Muscle of arm (tissue), 14 donors: ENCODE measurements around the gene CNTF. TPM values are rescaled to one million over a fixed set of nuclear protein-coding genes. Genes with fewer than 3 reads are reported as not detected.
A peak's percentile ranks its signal among the peaks of the same experiment; 100 is the strongest.
"Not testable (repeated sequence)": the region's sequence is repeated elsewhere in the genome, so short reads cannot be mapped to it uniquely, and the experiment has no call there.

Experiments
- DNase-seq: peaks from one replicate; pipeline ENCODE4 v3.0.0-alpha.2; 2013
- long read RNA-seq, 11 donors: transcript quantifications; one replicate each; lab custom pipeline, GENCODE V29; 2026
- polyA plus RNA-seq, 12 donors: library from polyadenylated mRNA; unstranded; fragments of 120-200 nt; gene quantifications; one replicate each; pipeline ENCODE4 v1.2.1, GENCODE V29; 2013; ENCODE audit not compliant: insufficient read length in 12 of 12

Gene CNTF, protein sequence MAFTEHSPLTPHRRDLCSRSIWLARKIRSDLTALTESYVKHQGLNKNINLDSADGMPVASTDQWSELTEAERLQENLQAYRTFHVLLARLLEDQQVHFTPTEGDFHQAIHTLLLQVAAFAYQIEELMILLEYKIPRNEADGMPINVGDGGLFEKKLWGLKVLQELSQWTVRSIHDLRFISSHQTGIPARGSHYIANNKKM
- polyA plus RNA-seq: 1 to 10 TPM in 3 of 12 donors, under 1 TPM in 7, not detected in 2; 0.43 to 1.5 (median 0.74) TPM
- long read RNA-seq, donor 1: 0 reads
- long read RNA-seq, donor 2: 0 reads
- long read RNA-seq, donor 3: 0 reads
- long read RNA-seq, donor 4: 0 reads
- long read RNA-seq, donor 5: 0 reads
- long read RNA-seq, donor 6: 0 reads
- long read RNA-seq, donor 7: 0 reads
- long read RNA-seq, donor 8: 0 reads
- long read RNA-seq, donor 9: 0 reads
- long read RNA-seq, donor 10: 0 reads
- long read RNA-seq, donor 11: 0 reads

DNA sequence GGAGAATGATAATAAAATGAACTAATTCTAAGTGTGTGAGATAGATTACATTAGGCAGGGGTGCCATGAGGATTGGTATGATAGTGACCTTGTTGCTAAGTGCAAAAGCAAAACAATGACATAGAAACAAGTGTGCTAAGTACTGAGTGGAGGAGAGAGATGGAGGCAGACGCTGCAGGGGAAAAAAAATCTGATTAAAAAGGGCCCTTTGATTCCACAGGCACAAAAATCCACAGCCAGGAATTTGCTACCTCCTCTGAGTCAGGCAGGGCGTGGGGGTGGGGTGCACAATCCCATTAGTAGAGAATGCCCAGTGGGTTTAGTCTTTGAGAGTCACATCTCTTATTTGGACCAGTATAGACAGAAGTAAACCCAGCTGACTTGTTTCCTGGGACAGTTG, at the start of gene CNTF:
CNTF (plus strand) TSS at position 322 of the 400 bp plus-strand sequence. CDS start 88 bp downstream, outside the sequence.
- no peak for DNase-seq

DNA sequence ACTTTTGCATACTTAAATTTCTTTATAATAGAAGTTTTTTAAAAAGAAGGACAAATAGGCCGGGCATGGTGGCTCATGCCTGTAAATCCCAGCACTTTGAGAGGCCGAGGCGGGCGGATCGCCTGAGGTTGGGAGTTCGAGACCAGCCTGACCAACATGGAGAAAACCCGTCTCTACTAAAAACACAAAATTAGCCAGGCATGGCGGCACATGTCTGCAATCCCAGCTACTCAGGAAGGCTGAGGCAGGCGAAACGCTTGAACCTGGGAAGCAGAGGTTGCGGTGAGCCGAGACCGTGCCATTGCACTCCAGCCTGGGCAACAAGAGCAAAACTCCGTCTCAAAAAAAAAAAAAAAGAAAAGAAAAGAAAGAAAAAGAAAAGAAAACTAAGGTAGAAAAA, 49.6 kb upstream of the CNTF start:
- not testable (repeated sequence) for DNase-seq

DNA sequence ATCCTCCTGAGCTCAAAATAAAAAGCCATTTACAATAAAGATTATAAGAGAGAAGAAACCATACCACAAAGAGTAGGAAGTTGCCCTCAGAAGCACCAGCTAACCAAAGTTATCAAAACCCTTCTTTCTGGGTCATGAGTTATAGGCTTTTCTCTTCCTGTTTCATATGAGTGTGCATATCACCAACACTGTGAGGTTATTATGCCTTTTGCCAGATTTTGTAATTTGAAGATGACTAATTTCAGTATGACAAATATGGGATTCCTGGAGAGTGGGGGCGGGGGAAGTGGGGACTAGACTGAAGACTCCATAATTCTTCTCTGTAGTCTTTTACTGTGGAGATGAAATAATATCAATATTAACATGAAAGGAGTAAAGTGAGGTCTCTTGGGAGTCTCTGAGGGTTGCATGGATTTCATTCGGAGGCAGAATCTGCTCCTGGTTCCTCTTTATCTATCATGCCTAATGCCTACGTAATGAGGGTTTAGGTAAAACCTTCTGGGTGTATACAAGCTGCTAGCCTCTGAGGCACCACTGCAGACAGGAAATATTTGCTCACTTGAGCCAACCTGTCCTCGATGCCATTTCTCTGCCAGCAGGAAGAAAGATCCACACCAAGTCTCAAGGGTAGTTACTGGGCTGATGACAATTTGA, 48.9 kb upstream of the CNTF start:
- DNase-seq: no peak

DNA sequence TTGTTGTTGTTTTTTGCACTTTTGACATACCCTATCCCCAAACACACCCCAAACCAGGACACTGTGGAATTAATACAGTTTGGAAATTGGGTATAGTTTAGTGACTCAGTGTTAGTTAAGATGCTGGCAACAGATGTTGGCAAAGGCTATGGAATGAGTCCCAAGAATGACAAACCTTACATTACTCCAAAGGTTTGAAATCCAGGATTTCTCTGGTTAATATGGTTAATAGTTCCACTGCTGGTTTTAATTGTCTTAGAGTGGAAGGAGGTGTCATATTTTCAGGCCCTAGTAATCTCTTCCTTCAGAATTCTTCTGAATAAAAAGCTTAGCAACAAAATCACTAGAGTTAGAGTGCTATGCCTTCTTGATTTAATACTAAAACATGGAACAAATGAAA, 47.6 kb upstream of the CNTF start:
- no peak for DNase-seq

DNA sequence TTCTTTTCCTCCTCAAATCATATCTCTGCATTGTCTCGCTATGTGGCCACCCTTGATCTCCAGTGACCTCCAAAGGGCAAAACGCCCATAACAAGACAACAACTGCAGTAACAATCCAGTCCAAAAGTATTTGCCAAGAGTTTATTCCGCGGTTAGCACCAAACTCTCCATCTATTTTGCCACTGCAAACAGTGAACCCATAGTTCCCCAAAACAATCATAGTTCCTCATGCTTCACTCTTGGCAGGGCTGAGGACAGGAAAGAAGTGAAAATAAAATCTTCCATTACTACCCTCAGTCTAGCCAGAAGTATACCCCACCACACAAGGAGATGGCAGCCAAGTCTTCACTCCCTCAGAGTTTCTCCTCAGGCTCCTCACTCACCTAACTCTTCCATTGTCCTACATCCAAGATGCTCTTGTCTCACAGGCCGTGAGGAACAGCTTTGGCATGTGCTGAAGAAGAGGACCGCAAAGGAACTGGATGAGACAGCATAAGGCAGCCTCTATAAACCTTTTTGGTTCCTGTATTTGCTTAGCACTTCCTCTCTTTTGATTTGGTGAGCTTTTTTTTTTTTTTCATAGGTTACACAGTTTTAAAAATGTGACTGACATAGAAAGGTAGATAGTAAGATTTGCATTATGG, 47.0 kb upstream of the CNTF start, which contains the start of gene LPXN:
LPXN (minus strand) TSS at position 480 of the 644 bp plus-strand sequence; CDS start at position 396, 84 bp downstream.
- DNase-seq: no peak

DNA sequence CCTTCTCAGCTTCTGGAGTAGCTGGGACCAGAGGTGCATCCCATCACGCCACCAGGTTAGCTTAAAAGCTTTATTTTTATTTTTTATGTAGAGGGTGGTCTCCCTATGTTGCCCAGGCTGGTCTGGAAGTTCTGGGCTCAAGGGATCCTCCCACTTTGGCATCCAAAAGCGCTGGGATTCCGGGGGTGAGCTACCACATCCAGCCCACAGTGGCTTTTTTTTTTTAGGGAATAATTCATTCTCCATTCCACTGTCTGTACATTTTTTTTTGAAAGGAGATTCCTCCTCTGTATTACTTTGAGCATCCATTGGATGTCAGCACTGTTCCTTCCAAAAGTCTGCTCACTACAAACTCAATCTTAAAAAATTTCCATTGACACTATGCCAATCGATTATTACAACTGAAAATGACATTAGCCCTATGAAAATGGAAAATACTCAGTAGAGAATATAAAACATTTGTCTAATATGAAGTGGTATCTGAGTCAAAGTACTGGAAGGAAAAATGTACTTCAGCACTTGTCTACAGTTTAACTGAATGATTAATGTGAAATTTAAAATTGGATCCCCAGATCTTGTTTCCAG, 45.5 kb upstream of the CNTF start:
- peak; percentile 66 for DNase-seq

DNA sequence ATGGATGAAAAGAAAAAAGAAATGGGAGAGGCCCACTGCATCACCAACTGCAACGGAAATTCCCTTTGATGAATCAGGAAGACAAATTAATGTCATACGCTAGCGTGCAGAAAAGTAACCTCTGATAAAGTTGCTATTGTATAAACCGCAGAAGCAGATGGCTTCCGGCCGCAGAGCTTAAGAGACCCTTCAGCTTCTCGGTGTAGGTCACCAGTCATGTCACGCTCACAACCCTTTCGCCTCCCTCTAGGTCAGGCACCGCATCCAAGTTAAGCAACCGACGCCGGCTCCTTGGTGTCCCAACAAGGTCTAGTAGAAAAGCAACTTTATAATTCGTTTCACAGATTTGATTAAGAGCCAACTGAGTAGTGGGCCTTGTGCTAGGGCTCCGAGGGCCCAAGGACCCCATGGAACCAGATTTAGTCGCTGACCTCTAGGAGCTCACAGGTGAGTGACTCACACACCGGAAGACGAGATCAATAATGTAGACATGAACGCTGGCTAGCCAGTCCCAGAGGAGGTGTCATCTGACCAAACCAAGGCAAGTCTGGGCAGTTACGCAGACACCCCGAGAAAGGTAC, 44.8 kb upstream of the CNTF start:
- DNase-seq: no peak

DNA sequence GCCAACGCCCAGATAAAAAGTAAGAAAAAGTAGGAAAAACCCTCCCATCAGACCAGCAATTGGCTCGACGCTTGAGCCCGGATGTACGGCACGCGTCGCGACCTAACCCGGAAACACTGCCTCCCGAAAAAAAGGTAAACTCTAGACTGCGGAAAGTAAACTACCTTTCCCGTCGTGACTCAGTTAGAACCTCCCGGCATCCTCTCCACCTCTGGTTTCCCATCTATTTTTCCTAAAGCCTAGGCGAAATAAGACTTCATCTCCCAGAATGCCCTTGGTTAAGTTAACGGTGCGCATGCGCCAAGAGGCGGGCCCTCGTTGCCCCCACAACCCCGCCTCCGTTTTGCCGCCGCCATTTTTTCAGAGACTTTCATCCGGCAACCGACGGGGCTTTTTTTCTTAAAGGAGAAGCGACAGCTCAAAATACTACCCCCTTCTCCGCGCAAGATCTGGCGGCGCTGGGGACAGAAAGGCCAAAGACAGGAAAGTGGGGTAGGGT, 44.3 kb upstream of the CNTF start:
- peak; percentile 98 for DNase-seq

DNA sequence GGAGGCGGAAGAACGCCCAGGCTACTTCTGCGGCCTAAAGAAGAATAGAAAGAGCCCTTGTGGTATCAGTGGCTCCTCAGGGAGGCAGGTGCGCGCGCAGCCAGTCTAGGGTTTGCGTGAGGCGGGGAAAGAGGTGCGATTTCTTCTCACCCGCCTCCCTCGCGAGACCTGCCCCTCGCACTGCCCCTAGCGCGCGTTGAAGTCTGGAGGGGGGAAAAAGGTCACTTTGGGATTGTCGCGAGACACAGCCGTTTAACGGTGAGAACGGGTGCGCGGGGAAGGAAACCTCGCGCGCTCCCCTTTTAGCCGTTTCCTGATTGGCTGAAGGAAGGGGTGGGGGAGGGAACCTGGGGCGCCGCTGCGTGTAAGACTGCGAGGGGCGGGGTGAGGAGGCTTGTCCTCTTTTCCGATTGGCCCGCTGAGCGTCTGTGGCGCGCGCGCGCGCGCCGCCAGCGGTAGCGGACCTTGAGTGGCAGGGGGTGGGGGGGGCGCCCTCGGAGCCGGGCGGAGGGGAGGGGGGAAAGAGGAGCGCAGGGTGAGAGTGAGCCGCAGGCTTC, 43.8 kb upstream of the CNTF start, which contains the start of gene ZFP91:
ZFP91 (plus strand) TSS at position 429 of the 557 bp plus-strand sequence. CDS start 219 bp downstream, outside the sequence.
- peak; percentile 98 for DNase-seq

DNA sequence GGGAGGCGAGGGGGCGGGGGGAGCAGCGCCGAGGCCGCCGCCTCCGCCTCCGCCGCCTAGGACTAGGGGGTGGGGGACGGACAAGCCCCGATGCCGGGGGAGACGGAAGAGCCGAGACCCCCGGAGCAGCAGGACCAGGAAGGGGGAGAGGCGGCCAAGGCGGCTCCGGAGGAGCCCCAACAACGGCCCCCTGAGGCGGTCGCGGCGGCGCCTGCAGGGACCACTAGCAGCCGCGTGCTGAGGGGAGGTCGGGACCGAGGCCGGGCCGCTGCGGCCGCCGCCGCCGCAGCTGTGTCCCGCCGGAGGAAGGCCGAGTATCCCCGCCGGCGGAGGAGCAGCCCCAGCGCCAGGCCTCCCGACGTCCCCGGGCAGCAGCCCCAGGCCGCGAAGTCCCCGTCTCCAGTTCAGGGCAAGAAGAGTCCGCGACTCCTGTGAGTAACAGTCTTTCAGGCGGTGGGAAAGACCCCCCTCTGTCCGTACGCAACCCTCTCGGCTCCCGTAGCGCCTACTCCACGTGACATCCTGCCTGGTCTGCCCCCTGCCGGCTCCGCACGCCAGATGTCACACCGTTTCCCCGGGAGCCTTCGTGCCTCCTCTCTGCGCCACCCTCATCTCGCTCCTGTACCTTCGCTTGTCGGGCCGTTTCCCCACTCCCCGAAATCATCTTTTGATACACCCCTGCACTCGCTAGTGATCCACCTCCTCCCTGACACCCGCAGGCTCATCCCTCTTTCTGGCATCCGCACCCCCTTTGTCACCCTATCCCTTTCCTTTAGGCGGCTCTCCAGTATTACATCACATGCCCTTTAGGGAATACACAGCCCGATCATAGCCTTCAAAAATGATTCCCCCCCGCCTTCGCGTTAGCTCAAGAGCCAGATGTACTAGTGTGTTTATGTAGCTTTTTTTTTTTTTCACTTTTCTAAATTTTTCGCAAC, 43.0 kb upstream of the CNTF start:
- peak; percentile 95 for DNase-seq

DNA sequence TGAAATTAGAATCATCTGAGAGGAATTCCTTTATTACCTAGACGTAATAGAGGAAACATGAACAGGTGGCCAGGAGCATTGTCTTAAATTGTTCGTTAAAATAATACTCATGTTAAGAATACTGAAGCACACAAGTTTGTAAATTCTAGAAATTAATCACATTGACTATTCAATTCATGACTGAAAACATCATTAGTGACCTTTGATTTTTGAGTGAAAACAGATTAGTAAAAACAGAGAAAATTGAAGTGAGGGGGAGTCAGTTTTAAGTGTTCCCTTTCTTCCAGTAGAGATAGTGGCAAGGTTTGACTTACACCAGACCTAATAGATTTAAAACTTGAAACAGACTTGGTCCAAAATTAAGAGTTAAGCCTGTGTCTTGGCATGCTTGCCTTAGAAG, 42.2 kb upstream of the CNTF start:
- no peak for DNase-seq

DNA sequence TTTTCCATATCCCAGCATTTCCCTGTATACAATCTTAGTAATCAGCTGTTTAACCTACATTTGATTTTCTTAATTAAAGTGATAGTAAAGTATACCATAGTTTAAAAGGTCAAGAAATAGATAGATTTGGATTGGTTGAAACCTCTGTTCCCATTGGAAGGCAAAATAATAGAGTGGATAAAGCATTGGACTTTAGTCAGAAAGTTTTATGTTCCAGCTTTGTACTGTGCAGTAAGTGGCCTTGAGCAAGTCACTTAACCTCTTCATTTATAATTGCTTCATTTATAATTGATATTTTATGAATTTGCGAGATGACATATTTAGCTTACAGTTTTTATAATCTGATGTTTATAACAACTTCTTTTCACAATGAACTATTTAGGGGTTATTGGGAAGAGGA, 40.0 kb upstream of the CNTF start:
- DNase-seq: no peak

DNA sequence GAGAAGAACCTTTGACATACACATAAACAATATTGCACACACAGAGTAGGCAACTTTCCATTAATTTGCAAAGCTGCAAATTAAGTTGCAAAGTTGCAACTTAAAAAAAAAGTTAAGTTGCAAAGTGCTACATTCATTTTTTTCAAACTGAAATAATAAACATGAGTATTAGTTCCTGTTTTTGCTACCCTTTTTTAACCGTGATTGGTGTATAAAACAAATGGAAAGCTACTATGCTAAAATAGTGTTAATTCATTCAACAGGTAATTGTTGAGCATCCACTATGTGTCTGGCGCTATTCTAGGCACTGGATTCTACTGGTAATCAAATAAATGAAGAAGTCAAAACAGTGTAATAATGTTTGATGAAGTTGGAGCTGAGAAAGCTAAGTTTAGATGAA, 35.5 kb upstream of the CNTF start:
- DNase-seq: no peak

DNA sequence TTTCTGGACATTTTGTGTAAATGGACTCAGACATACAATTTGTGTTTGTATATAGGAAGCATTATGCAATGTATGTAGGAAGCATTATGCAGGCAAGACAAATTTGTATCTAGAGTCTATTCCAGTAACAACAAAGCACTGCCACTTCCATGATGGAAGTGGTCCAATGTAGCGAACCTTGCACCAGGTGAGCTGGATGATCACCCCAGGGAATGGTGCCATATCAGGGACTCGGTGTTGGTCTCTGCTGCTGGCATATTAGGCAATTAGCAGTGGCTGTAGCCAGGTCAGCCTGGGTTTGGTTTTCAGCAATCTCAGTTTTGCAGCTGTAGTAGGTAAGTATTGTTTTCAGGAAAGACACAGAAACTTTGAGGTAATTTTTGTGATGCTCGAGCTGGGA, 30.8 kb upstream of the CNTF start:
- no peak for DNase-seq

DNA sequence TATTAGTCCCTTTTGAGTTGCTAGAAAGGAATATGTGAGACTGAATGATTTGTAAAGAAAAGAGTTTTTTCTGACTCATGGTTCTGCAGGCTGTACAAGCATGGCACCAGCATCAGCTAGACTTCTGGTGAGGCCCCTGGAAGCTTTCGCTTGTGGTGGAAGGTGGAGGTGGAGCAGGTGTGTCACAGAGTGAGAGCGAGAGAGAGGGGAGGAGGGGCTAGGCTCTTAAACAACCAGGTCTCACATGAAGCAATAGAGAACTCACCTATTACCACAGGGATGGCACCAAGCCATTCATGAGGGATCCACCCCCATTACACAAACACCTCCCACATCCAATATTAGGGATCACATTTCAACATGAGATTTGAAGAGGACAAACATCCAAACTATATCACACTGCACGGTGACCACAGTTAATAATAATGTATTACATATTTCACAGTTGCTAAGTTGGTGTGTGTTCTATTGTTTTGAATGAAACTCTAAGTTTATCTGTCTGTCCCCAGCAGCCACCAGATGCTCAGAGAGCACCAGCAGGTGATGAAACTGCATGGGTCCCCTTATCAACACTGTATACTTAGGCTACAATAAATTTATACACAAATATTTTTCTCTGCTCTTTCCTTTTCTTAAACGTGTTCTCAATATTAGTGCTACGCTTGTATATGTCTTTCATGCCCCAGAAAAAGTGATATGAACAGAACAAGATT, 29.5 kb upstream of the CNTF start:
- no peak for DNase-seq

DNA sequence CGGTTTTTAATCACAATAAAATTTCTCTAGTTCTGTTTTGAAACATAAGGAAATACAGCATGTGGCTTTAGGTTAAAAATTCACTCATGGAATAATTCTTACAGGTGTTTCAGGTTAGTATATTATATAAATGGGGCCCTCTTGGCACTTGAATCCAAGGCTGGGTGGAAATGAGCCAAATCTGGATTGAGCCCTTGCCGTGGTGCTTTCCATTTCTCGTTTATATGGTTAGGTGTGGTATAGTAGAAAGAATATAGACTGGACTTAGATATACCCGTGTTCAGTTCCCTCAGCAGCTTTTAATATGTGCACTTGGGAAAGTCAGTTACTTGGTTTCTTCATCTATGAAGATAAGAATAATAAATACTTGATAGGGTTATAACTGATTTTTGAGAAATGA, 27.6 kb upstream of the CNTF start:
- no peak for DNase-seq

DNA sequence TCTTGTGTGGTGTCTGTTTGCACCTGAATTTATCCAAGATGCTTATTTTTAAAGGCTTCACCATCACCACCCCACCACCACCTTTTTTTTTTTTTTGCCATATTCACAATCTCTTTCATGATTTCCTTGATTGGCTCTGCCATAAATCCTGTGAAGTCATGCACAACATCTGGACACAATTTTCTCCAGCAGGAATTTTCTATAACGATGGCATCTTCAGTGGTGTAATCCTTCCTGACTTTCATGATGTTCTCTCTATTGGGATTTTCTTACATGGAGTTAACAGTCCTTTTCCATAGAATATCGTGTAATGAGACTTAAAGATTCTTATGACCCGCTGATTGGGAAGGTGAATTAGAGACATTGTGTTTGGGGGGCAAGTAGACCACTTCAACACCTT, 25.8 kb upstream of the CNTF start:
- no peak for DNase-seq

DNA sequence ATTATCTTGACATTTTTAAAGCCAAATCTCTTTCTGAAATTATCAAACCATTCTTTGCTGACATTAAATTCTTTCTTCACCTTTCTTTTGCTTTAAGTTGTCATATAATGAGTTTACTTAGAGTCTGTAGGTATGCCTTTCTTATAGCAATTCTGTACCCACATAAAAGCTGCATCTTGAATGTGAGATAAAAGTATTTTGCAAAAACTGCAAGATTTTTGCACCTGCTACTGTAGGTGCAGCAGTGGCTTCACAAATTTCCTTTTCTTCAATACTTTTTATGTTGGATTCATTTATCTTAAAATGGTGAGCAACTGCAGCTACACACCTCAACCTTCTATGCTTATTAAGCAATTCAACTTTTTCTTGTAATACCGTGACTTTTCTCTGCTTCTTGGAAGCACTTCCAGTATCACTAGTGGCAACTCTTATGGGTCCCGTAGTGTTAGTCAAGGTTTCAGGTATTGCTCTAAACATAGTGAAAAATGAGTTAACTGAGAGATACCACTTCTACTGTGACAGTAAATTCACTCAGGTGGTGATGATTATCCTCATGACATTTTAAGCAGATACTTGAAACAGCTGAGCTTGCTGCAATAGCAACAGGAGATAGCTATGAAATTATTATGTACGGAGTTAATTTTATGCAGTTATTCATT, 24.9 kb upstream of the CNTF start:
- no peak for DNase-seq

DNA sequence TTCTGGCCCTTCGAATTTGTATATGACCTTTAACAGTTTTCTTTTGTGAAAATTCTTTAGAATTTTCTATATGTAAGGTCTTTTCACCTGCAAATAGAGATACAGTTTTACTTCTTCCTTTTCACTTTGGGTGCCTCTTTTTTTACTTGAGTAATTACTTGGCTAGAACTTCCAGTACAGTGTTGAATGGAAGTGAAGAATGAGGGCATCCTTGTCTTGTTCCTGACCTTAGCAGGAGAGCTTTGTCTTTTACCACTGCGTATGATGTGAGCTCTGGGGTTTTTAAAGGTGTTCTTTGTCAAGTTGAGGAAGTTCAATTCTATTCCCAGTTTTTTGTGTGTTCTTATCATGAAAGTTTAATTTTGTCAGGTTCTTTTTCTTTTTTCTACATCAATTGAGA, 22.0 kb upstream of the CNTF start:
- no peak for DNase-seq
